HG03571 (cell line): ENCODE data around the gene ERG.

Experiments used
- ATAC-seq: cut with Tn5 transposase; IDR thresholded peaks from one replicate; pipeline ENCODE4 v1.9.1; 2021; ENCODE audit not compliant: unreplicated experiment

Gene ERG

GRCh38 chr21:38395581-38395980 lies 102.7 kb downstream of the ERG start:
- no peak for ATAC-seq

GRCh38 chr21:38392661-38393060 lies 105.6 kb downstream of the ERG start:
- ATAC-seq: no peak

GRCh38 chr21:38389896-38390295 lies 108.4 kb downstream of the ERG start:
- ATAC-seq: no peak

- ATAC-seq: no peak
Observed at GRCh38 chr21:38389354-38389676, 109.0 kb downstream of the ERG start.

GRCh38 chr21:38388647-38389353 lies 109.5 kb downstream of the ERG start:
- ATAC-seq: no peak

DNA sequence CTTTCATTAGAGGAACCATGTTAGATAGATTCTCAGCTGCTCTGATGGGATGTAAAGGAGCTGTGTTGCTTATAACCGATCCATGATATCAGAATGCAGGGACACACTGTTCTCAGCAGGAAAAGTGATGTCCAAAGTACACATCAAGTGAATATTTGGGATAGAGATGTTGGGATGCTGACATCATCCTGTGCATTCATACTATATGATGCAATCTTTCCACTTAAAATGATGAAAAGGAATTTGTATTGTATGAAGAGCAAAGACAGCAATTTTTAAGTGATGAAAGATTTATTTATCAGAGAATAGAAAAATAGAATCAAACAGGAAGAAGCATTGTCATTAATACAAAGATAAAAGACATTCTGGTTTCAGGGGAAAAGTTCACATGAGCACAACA lies 110.1 kb downstream of the ERG start:
- ATAC-seq: no peak

DNA sequence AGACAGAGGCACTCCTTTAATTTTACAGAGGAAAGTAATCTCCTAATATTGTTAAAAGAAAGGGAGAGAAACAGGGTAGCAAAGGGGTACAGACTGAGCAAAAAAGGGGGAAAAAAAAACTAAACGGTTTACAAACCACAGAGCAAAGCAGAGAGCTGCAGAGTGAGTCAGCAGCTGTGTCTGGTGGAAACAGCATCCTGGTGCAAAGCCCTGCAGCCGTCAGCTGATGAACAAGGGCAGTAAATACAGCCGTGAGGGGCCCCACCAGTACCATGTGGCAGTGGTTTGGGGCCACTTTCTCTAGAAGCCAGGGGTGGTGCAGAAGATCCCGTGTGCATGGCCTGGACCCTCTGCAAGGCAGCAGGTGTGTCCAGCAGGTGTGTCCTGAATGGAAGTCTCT lies 111.3 kb downstream of the ERG start:
- no peak for ATAC-seq

GRCh38 chr21:38385427-38386175 lies 112.7 kb downstream of the ERG start:
- no peak for ATAC-seq

DNA sequence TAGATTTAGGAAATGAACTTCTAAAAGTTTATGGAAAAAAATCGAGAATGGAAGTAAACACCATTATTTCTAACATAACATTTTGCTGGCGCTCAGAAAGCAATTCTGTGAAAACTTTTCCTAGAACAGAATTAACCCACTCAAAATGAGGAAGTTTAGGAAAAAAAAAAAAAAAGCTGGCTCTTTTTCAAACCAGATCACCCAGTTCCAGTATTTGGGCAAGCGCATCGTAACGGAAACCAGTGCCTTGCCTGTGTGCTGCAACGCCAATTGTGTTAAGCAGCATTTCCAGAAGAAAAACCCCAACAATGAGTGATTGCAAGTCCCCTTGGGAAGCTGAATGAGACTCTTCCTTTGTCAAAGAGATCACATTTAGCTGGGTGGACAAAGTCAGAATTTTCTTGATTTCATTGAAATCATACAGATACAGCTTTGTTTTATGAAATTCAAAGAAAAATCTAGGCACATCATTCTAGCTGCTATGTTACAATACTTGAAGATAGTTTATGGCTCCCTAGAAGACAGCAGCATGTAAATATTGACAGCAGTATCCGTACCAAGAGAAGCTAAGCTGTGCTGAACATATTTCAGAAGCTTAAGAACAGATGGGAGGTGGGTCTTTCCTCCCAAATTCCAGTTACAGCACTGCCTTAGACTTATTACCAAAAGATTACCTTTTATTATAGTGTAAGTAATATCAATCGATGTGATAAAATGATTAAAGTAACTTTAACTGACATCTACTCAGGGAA lies 113.4 kb downstream of the ERG start:
- ATAC-seq: no peak

DNA sequence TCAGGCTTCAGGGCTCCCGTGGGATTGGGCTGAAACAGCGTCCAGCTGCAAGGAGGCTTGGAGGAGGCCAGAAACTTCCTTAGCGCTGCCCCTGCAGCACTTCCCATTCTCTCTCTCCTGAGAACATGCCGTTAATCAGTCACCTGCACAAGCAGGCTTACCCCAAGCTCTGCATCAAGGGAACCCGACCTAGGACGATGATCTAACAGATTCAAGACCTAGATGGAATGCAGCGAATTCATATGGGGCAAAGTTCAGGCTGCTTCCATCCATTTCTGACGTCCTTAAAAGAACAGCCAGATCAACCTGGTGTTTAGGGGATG lies 114.1 kb downstream of the ERG start:
- ATAC-seq: no peak

- ATAC-seq: no peak
Observed at GRCh38 chr21:38383411-38384237, 114.7 kb downstream of the ERG start.

DNA sequence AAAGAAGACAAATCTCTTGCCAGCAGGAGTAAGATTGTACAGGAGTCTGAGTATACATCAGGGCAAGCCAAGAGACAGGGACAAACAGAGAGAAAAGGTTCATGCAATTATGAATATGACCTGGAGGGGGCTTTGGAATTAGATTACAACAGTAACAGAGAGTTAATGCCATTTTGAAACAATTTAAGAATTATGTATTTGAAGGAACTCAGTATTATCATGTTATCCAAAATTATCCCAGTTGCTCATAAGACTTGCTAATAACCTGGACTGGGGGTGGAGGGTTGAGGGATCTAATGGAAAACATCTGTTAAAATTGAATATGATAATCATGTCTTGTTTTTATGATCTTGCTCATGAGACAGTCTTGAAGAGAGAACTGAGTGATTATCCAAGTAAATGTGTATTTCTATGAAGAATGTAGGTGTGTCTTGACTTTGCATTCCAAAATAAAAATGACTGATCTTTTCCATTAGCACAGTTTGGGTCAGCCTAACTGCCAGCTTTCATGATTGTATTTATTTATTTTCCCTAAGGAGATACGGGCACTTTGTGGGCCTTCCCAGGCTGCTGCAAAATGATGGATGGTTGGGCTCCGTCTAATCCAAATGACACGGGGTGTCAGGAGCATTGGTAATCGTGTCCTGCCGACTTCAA lies 117.7 kb downstream of the ERG start:
- ATAC-seq: no peak

DNA sequence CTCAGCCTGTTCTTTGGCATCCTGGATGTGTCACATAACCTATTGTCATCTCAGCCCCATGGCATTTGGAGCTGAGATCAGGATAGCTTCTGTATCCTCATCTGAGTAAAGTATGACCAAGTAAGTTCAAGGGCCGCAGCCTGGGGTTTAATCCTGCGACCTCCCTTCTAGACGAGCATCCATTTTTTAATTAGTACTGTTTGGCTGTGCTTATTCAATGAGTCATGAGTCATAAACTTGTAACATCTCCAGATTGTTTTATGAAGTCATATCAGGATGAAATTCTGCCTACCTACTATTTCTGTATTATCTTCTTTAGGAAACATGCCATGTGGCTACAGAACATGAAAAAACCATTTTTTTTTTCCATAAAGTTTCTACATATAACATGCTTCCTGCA lies 119.1 kb downstream of the ERG start:
- no peak for ATAC-seq

DNA sequence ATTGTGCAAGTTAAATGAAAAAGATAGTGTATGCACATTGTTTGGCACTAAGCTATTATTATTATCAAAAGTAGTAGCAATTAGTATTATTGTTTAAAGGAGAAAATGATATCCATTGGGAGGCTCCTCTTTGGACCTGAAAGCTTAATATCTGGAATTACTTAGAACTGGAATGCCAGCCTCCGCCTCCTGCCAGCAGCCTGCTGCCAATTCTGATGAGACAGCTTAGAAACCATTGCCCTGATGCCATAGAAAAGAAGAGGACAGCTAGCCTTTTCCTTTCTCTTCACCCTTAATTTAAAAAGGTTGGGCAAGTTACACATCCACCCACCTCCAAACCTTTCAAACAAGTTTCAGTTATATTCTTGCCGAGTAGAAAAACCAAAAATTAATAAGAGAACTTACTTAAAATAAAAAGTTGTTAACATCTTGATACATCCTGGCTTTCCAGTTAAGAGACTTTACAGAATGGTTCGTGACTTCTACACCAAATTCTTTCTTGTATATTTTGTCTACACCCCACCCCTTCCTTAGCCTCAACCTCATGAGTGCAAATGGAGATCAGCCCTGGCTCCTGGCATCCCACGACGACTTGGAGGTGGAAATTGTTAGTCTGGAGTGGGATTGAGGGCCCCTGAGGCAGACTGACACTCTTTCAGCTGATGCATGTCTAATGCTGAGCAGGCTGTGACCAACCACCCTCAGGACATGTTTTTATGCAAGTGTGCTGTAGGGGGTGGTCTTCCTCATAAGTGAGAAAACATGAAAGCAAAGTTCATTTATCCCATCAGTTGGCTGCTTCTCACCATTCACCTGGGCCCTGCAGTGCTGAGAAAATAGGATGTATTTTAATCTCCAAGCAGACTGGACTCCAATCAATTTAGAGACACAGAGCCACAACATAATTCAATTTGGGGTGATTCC lies 120.8 kb downstream of the ERG start:
- no peak for ATAC-seq

DNA sequence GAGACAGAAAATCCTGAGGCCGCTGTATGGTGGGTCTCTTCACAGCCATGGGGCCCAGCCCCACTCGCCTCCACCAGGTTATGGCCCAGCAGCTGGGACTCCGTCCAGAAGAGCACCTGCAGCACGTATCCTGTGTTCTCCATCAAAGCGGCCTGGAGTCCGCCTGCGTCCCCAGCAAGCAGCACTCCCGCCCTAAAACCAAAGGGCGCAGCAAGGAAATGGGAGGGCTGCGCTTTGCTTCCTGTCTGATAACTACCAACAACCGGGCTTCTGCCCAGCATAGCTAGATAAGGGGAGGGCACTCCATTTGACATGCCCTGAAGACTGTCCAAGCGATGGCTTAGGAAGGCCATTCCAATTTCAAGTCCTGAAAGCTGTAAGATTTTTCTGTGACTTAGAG lies 121.6 kb downstream of the ERG start:
- ATAC-seq: no peak

- ATAC-seq: no peak
Observed at GRCh38 chr21:38376235-38376634, 122.0 kb downstream of the ERG start.

- ATAC-seq: no peak
Observed at GRCh38 chr21:38367646-38368045, 130.6 kb downstream of the ERG start.

DNA sequence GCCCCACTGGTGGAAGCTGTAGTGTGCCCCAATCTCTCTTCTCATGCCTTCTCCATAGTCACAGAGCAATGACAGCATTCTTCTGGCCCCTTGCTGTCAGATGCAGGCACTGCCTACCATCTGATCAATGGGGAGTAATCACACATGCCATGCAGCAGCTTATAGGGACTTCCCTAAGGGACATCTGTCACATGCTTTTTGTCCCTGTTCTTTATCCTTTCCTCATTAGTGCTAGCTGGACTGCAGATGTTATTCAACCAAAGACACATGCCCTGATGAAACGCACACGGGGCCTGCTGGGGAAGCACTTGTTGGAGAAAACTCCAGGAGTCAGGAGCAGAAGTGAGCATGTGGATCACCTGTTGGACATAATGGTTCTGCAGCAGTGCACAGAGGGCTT lies 132.8 kb downstream of the ERG start:
- no peak for ATAC-seq

DNA sequence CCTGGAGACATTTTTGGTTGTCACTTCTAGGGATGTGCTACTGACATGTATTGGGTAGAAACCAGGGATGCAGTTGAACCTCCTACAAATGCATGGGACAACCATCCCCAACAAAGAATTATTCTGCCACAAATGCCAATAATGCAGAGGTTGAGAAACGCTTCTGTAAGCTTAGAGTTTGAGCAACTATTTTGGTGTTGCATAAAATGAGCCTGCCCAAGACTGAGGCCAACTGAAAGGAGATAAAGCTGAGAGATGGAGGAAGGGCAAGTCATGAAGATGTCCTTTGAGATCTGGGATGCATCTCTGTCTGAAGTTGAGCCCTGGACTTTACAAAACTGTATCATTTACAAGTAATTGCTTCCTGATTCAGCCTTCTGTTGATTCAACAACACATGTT lies 134.6 kb downstream of the ERG start:
- ATAC-seq: no peak

DNA sequence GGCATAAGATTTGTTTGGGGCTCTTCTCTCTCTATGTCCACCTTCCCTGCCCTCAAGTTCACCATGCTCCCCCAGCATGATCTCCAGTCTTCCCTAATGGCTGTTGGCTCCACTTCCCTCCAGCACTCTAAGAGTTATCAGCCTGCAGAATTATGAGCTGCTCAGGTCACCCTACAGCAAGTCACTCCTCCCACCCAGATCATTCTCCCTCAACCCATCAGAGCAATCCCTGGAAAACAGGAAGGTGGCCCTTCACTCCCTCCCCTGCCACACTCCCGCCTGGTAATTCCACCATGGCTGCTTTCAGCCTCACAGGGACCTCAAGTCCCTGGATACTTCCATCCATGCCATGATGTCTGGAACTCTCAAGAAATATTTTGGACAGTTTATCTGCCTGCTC lies 137.0 kb downstream of the ERG start:
- ATAC-seq: no peak
